Keratinocyte (primary cell): ENCODE measurements around the gene UCP2. TPM values are rescaled to one million over a fixed set of nuclear protein-coding genes. Genes with fewer than 3 reads are reported as not detected.

Experiments used
- DNase-seq: peaks from one replicate; pipeline ENCODE4 v3.0.0-alpha.2; 2011; ENCODE audit warnings: low read depth, missing footprints, low spot score
- FAIRE-seq: peaks from 2 replicates; lab custom pipeline; 2011; peaks lifted over from hg19 to GRCh38; lab: Jason Lieb, UNC
- H2AFZ ChIP-seq: 2 replicates; pipeline ENCODE4 v1.6.0; 2012; ENCODE audit warnings: low read length, control low read depth, inconsistent platforms; ENCODE audit not compliant: control insufficient read depth
- H3K27ac ChIP-seq: 2 replicates; pipeline ENCODE4 v1.5.1; 2011; ENCODE audit warnings: low read length; ENCODE audit not compliant: control insufficient read depth, insufficient read depth
- H3K27me3 ChIP-seq: 3 replicates; pipeline ENCODE4 v1.6.0; 2011; ENCODE audit warnings: low read length; ENCODE audit not compliant: control insufficient read depth, insufficient read depth; ENCODE audit errors: extremely low read depth
- H3K36me3 ChIP-seq, 2 experiments: 2 replicates in 1 of 2; 3 replicates in 1 of 2; pipeline ENCODE4 v1.5.1; 2011; ENCODE audit warnings: low read length in 2 of 2, mild to moderate bottlenecking in 1 of 2; ENCODE audit not compliant: control insufficient read depth in 2 of 2, insufficient read depth in 2 of 2; ENCODE audit errors: extremely low read depth in 1 of 2
- H3K4me1 ChIP-seq: 3 replicates; pipeline ENCODE4 v1.5.1; 2011; ENCODE audit warnings: low read length; ENCODE audit not compliant: control insufficient read depth, insufficient read depth; ENCODE audit errors: extremely low read depth
- H3K4me2 ChIP-seq: 3 replicates; pipeline ENCODE4 v1.6.0; 2011; ENCODE audit warnings: low read depth, low read length; ENCODE audit not compliant: control insufficient read depth, insufficient read depth; ENCODE audit errors: extremely low read depth
- H3K4me3 ChIP-seq, 3 experiments: fragments of 200-600 bp in 1 of 3; sonication (generic) in 1 of 3; 2 replicates in 2 of 3; 3 replicates in 1 of 3; pipeline ENCODE4 v1.5.1; 2011 to 2016; ENCODE audit warnings: low read length in 3 of 3, mild to moderate bottlenecking in 3 of 3, control low read depth in 2 of 3, inconsistent platforms in 1 of 3, low read depth in 1 of 3, mixed read lengths in 1 of 3, mixed run types in 1 of 3, moderate library complexity in 1 of 3; ENCODE audit not compliant: control insufficient read depth in 2 of 3, insufficient read depth in 2 of 3; ENCODE audit errors: extremely low read depth in 1 of 3
- H3K79me2 ChIP-seq: 2 replicates; pipeline ENCODE4 v1.6.0; 2012; ENCODE audit warnings: low read length; ENCODE audit not compliant: control insufficient read depth, insufficient read depth
- H3K9ac ChIP-seq: 3 replicates; pipeline ENCODE4 v1.6.0; 2011; ENCODE audit warnings: low read length; ENCODE audit not compliant: control insufficient read depth, insufficient read depth; ENCODE audit errors: extremely low read depth
- H3K9me1 ChIP-seq: 3 replicates; pipeline ENCODE4 v1.6.0; 2011; ENCODE audit warnings: low read length; ENCODE audit not compliant: control insufficient read depth, insufficient read depth; ENCODE audit errors: extremely low read depth
- H3K9me3 ChIP-seq: 2 replicates; pipeline ENCODE4 v1.5.1; 2012; ENCODE audit warnings: low read depth, low read length; ENCODE audit not compliant: control insufficient read depth
- H4K20me1 ChIP-seq: 3 replicates; pipeline ENCODE4 v1.6.0; 2011; ENCODE audit warnings: low read length; ENCODE audit not compliant: control insufficient read depth, insufficient read depth; ENCODE audit errors: extremely low read depth
- EZH2 ChIP-seq: IDR thresholded peaks from one replicate; pipeline ENCODE4 v1.6.1; 2012; ENCODE audit warnings: inconsistent platforms, mild to moderate bottlenecking, low read length, moderate library complexity
- dilution Hi-C: fragments of 300-500 bp; cut with MboI; formaldehyde crosslinking; loops from one replicate; pipeline ENCODE4 v1.7.0; 2020; ENCODE audit warnings: low sequenced_read_pairs; ENCODE audit not compliant: extremely low pct_ligation_motif_present
- polyA plus RNA-seq, 5 experiments: library from polyadenylated mRNA; depleted of rRNA in 3 of 5; stranded (reverse) in 3 of 5; stranded (forward) in 1 of 5; unstranded in 1 of 5; fragments of >200 nt; gene quantifications; 1 replicate in 1 of 5; 2 replicates in 3 of 5; 3 replicates in 1 of 5; pipeline versions ENCODE4 v1.2.1 to v1.2.3, GENCODE V29; 2011 to 2012; ENCODE audit warnings: missing spikeins in 2 of 5, low read depth in 1 of 5, low replicate concordance in 1 of 5
- TF ChIP-seq, protein P1 (sequence below), 3 experiments: IDR thresholded peaks in 1 of 3; conservative IDR thresholded peaks in 1 of 3; optimal IDR thresholded peaks in 1 of 3; 2 replicates in 2 of 3; 3 replicates in 1 of 3; pipeline versions ENCODE3 to v1.5.1; 2011; ENCODE audit warnings: low read length in 3 of 3, mild to moderate bottlenecking in 3 of 3, moderate library complexity in 2 of 3, control low read depth in 1 of 3, inconsistent platforms in 1 of 3; ENCODE audit not compliant: insufficient read depth in 2 of 3; ENCODE audit errors: extremely low read depth in 1 of 3

Gene UCP2
- polyA plus RNA-seq, 1 donor (not counting 4 experiments of a cell fraction or from before 2014, with no cell fraction given): 1.1 TPM

DNA sequence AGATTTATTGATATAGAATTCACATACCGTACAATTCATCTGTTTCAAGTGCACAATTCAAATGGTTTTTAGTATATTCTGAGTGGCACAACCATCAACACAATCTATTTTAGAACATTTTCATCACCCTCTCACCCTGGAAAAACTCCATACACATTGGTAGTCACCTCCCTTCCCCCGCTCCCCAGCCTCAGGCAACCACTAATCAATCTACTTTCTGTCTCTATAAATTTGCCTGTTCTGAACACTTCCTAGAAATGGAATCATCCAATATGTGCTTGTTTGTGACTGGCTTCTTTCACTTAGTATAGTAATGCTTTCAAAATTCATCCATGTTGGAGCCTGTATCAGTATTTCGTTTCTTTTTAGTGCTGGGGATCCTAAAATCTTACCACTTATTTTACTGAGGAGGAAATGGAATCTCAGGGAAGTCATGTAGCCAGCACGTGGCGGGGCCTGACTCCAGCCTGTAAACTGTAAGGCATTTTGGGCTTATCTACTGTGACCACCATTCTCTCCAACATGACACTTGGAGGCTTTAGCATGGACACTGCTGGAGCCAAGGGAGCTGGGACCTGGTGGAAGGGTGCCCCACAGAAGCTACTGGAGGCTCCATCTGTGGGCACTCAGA is 27.1 kb upstream of the UCP2 start:
- Histone ChIP-seq H2AFZ (no peak overlapping the region), H3K4me2 (no peak overlapping the region), H4K20me1 (no peaks in the 10 kb centered on the region), H3K27me3 (no peaks in the 10 kb centered on the region), H3K4me3 (no peak overlapping the region), H3K4me1 (no peaks in the 10 kb centered on the region), H3K9ac (no peak overlapping the region), H3K79me2 (no peaks in the 10 kb centered on the region), H3K9me1 (no peaks in the 10 kb centered on the region), H3K27ac (no peak overlapping the region), H3K36me3 (peaks cover 0 to 1% of the 10 kb centered on the region in 2 experiments), H3K9me3 (no peaks in the 10 kb centered on the region)
- no peak for TF ChIP-seq EZH2
- TF ChIP-seq, protein P1, sequence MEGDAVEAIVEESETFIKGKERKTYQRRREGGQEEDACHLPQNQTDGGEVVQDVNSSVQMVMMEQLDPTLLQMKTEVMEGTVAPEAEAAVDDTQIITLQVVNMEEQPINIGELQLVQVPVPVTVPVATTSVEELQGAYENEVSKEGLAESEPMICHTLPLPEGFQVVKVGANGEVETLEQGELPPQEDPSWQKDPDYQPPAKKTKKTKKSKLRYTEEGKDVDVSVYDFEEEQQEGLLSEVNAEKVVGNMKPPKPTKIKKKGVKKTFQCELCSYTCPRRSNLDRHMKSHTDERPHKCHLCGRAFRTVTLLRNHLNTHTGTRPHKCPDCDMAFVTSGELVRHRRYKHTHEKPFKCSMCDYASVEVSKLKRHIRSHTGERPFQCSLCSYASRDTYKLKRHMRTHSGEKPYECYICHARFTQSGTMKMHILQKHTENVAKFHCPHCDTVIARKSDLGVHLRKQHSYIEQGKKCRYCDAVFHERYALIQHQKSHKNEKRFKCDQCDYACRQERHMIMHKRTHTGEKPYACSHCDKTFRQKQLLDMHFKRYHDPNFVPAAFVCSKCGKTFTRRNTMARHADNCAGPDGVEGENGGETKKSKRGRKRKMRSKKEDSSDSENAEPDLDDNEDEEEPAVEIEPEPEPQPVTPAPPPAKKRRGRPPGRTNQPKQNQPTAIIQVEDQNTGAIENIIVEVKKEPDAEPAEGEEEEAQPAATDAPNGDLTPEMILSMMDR (optimal IDR thresholded peaks at IDR 0.05 in 1 of 3, IDR thresholded peaks at IDR 0.05 in 1 of 3, conservative IDR thresholded peaks at IDR 0.05 in 1 of 3; ENCODE audit: extremely low read depth in 1 of 3, insufficient read depth in 2 of 3, low read length in 3 of 3): no peak
- FAIRE-seq (no peak), DNase-seq (no peak)
- dilution Hi-C loops: no loop called here

DNA sequence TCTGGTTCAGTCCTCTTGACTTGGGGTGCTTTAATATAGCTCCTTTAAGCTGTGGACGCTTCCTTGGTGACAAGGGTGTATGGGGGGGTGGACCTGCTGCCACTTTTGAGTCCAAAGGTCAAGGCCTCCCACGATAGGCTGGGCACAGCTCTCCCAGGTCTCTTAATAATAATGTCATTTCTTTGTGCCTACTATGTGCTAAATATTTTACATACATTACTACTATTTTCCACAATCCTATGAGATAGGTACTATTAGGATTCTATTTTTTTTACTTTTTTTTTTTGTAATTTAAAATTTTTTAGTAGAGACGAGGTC is 26.5 kb upstream of the UCP2 start:
- Histone ChIP-seq H3K27ac (no peak overlapping the region), H3K4me3 (no peak overlapping the region), H3K9ac (no peak overlapping the region), H3K4me2 (no peak overlapping the region), H3K79me2 (no peaks in the 10 kb centered on the region), H3K36me3 (peaks cover 0 to 1% of the 10 kb centered on the region in 2 experiments), H2AFZ (no peak overlapping the region), H3K9me3 (no peaks in the 10 kb centered on the region), H3K9me1 (no peaks in the 10 kb centered on the region), H3K27me3 (no peaks in the 10 kb centered on the region), H3K4me1 (no peaks in the 10 kb centered on the region), H4K20me1 (no peaks in the 10 kb centered on the region)
- TF ChIP-seq, protein P1 (optimal IDR thresholded peaks at IDR 0.05 in 1 of 3, IDR thresholded peaks at IDR 0.05 in 1 of 3, conservative IDR thresholded peaks at IDR 0.05 in 1 of 3; ENCODE audit: extremely low read depth in 1 of 3, insufficient read depth in 2 of 3, low read length in 3 of 3): no peak
- no peak for TF ChIP-seq EZH2
- dilution Hi-C loops: no loop called here
- FAIRE-seq: no peak
- no peak for DNase-seq
